ENCODE data around the gene XPO6. TPM values are rescaled to one million over a fixed set of nuclear protein-coding genes. Genes with fewer than 3 reads are reported as not detected.

Gene XPO6
- total RNA-seq, 1 donor from 2014 or later = 72.7 TPM

GRCh38 chr16:28145796-28146195 is 66.0 kb downstream of the XPO6 start:
- TF ChIP-seq CTCF (IDR thresholded peaks at IDR 0.05) (no peak), POLR2AphosphoS5 (IDR thresholded peaks at IDR 0.05; ENCODE audit: insufficient read depth in 1 of 2, low read depth in 1 of 2) (no peak), POLR2A (IDR thresholded peaks at IDR 0.05) (no peak)
- Histone ChIP-seq H3K4me1 (peaks cover 4% of the 10 kb centered on the region), H3K27me3 (no peaks in the 10 kb centered on the region), H3K27ac (no peak overlapping the region), H3K36me3 (peaks cover 0 to 53% of the 10 kb centered on the region in 2 donors), H3K9me3 (no peaks in the 10 kb centered on the region), H3K4me3 (no peak overlapping the region)
- intact Hi-C loops (cut with DNase I) = no loop called here
- DNase-seq (ENCODE audit: extremely low spot score in 2 of 2) = no peak

GRCh38 chr16:28140788-28141618 is 70.8 kb downstream of the XPO6 start:
- peaks cover 0 to 30% of the 10 kb centered on the region in 2 donors for H3K36me3 ChIP-seq
- H3K4me3 ChIP-seq = no peak overlapping the region
- TF ChIP-seq POLR2AphosphoS5 (IDR thresholded peaks at IDR 0.05; ENCODE audit: insufficient read depth in 1 of 2, low read depth in 1 of 2) (peak in 1 of 2 donors; percentile 17), CTCF (IDR thresholded peaks at IDR 0.05) (no peak), POLR2A (IDR thresholded peaks at IDR 0.05) (no peak)
- H3K4me1 ChIP-seq = peaks cover 4% of the 10 kb centered on the region
- H3K9me3 ChIP-seq = no peaks in the 10 kb centered on the region
- H3K27ac ChIP-seq = peak overlapping the region; percentile 39
- intact Hi-C loops (cut with DNase I) = no loop called here
- DNase-seq (ENCODE audit: extremely low spot score in 2 of 2) = no peak
- no peaks in the 10 kb centered on the region for H3K27me3 ChIP-seq

- Histone ChIP-seq H3K27me3 (no peaks in the 10 kb centered on the region), H3K27ac (no peak overlapping the region), H3K36me3 (peaks cover 0 to 33% of the 10 kb centered on the region in 2 donors), H3K4me3 (no peak overlapping the region), H3K4me1 (peaks cover 4% of the 10 kb centered on the region), H3K9me3 (no peaks in the 10 kb centered on the region)
- DNase-seq (ENCODE audit: extremely low spot score in 2 of 2) = no peak
- no peak for TF ChIP-seq POLR2A (IDR thresholded peaks at IDR 0.05)
- intact Hi-C loops (cut with DNase I) = no loop called here
Observed at GRCh38 chr16:28139530-28139929, 72.2 kb downstream of the XPO6 start.

GRCh38 chr16:28136751-28137434 is 74.9 kb downstream of the XPO6 start:
- Histone ChIP-seq H3K36me3 (peaks cover 0 to 34% of the 10 kb centered on the region in 2 donors), H3K4me1 (peaks cover 5% of the 10 kb centered on the region), H3K9me3 (no peaks in the 10 kb centered on the region), H3K4me3 (no peak overlapping the region), H3K27ac (no peak overlapping the region), H3K27me3 (no peaks in the 10 kb centered on the region)
- intact Hi-C loops (cut with DNase I) = no loop called here
- DNase-seq (ENCODE audit: extremely low spot score in 2 of 2) = no peak
- no peak for TF ChIP-seq CTCF (IDR thresholded peaks at IDR 0.05)
- no peak for TF ChIP-seq POLR2AphosphoS5 (IDR thresholded peaks at IDR 0.05; ENCODE audit: insufficient read depth in 1 of 2, low read depth in 1 of 2)
- no peak for TF ChIP-seq POLR2A (IDR thresholded peaks at IDR 0.05)

GRCh38 chr16:28133666-28134065 is 78.1 kb downstream of the XPO6 start:
- TF ChIP-seq CTCF (IDR thresholded peaks at IDR 0.05) (no peak), POLR2AphosphoS5 (IDR thresholded peaks at IDR 0.05; ENCODE audit: insufficient read depth in 1 of 2, low read depth in 1 of 2) (no peak), POLR2A (IDR thresholded peaks at IDR 0.05) (no peak)
- no peak for DNase-seq (ENCODE audit: extremely low spot score in 2 of 2)
- intact Hi-C loops (cut with DNase I) = no loop called here
- H3K36me3 ChIP-seq = peaks cover 0 to 36% of the 10 kb centered on the region in 2 donors
- H3K27ac ChIP-seq = no peak overlapping the region
- peaks cover 23% of the 10 kb centered on the region for H3K4me1 ChIP-seq
- no peaks in the 10 kb centered on the region for H3K9me3 ChIP-seq
- no peak overlapping the region for H3K4me3 ChIP-seq
- H3K27me3 ChIP-seq = no peaks in the 10 kb centered on the region
